Measurements from ENCODE around the gene CHMP3. TPM values are rescaled to one million over a fixed set of nuclear protein-coding genes. Genes with fewer than 3 reads are reported as not detected.

Gene CHMP3
- total RNA-seq, 4 donors from 2014 or later = 86.8 to 124 (median 108) TPM

DNA sequence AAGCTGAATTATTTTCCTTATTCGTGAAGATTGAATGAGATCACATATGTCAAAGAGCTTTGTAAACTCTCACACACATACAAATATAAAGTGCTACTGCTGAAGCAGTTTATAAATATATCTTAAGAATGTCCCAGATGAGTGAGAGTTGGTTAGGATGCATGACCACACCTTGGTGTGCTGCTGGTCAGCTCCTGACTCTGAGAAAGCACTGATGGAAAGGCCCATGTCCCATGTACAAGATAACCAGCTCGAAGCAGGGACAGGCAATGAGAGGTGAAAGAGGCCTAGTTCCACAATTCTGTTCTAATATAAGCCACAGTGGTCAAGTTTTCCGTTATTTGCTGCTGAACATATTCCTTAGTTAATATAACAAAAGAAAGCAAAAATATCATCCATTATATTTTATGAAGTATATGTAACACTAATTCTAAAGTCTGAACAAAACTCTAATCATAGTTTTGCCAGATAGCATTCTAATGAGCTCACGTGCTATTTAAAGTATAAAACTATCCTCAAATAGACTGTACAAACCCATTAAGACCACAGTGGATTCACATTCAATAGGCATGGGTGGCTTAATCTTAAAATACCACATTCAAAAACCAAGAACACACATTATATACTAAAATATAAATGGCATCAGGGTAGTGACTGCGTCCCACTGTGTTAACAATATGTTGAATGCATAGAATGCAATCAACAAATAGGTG, 49.1 kb downstream of the CHMP3 start:
- peaks cover 3 to 8% of the 10 kb centered on the region in 2 donors for H3K36me3 ChIP-seq

DNA sequence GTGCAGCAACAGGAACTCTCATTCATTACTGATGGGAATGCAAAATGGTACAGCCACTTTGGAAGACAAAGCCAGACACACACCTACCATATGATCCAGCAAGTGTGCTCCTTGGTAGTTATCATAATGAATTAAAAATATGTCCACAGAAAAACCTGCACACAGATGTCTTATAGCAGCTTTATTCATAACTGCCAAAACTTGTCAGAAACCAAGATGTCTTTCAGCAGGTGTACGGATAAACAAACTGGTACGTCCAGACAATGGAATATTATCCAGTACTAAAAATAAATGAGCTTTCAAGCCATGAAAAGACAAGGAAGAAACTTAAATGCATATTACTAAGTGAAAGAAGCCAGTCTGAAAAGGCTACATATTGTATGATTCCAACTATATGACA, 50.4 kb downstream of the CHMP3 start:
- Histone ChIP-seq H3K36me3 (peaks cover 13% of the 10 kb centered on the region in 2 donors), H3K9me3 (no peaks in the 10 kb centered on the region), H3K4me3 (replicated peaks in 1 of 3) (no peak overlapping the region), H3K27me3 (no peaks in the 10 kb centered on the region), H3K4me1 (peaks cover 0 to 3% of the 10 kb centered on the region in 2 donors), H3K27ac (no peak overlapping the region)
- intact Hi-C loops (cut with DNase I) = no loop called here
- no peak for DNase-seq
- 92% methylated on average over 2 of the region's 2 CpGs for WGBS, 2 donors
- TF ChIP-seq, protein P1, sequence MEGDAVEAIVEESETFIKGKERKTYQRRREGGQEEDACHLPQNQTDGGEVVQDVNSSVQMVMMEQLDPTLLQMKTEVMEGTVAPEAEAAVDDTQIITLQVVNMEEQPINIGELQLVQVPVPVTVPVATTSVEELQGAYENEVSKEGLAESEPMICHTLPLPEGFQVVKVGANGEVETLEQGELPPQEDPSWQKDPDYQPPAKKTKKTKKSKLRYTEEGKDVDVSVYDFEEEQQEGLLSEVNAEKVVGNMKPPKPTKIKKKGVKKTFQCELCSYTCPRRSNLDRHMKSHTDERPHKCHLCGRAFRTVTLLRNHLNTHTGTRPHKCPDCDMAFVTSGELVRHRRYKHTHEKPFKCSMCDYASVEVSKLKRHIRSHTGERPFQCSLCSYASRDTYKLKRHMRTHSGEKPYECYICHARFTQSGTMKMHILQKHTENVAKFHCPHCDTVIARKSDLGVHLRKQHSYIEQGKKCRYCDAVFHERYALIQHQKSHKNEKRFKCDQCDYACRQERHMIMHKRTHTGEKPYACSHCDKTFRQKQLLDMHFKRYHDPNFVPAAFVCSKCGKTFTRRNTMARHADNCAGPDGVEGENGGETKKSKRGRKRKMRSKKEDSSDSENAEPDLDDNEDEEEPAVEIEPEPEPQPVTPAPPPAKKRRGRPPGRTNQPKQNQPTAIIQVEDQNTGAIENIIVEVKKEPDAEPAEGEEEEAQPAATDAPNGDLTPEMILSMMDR (IDR thresholded peaks at IDR 0.05) = no peak
- no peak for TF ChIP-seq POLR2A (IDR thresholded peaks at IDR 0.05)

More for the DNA sequence above, 49.1 kb downstream of the CHMP3 start:
- intact Hi-C loops (cut with DNase I) = no loop called here
- WGBS, 2 donors = 75 to 93% methylated on average over 5 of the region's 5 CpGs
- no peak for DNase-seq
- H3K4me3 ChIP-seq (replicated peaks in 1 of 3) = no peak overlapping the region
- no peaks in the 10 kb centered on the region for H3K27me3 ChIP-seq
- TF ChIP-seq POLR2A (IDR thresholded peaks at IDR 0.05) = no peak
- TF ChIP-seq, protein P1 (IDR thresholded peaks at IDR 0.05) = no peak
- H3K4me1 ChIP-seq = peaks cover 0 to 3% of the 10 kb centered on the region in 2 donors
- H3K9me3 ChIP-seq = no peaks in the 10 kb centered on the region
- no peak overlapping the region for H3K27ac ChIP-seq

DNA sequence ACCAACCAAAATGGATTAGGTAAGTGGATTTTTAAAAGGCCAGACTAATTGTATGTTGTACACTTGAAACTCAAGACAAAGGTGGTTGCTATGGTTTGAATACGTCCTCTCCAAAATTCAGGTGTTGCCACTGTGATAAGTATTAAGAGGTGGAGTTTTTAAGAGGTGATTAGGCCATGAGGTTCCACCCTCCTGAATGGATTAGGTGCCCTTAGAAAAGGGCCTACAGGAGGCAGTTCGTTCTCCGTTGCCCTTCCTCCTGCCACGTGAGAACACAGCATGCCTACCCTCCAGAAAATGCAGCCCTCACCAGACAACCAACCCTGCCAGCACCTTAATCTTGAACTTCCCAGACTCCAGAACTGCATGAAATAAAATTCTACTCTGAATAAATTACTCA, 51.2 kb downstream of the CHMP3 start:
- H3K36me3 ChIP-seq = peaks cover 13 to 20% of the 10 kb centered on the region in 2 donors
- no peak overlapping the region for H3K4me3 ChIP-seq (replicated peaks in 1 of 3)
- no peak overlapping the region for H3K27ac ChIP-seq
- intact Hi-C loops (cut with DNase I) = no loop called here
- no peak for DNase-seq
- no peaks in the 10 kb centered on the region for H3K9me3 ChIP-seq
- 88 to 89% methylated on average over 4 of the region's 4 CpGs for WGBS, 2 donors
- no peaks in the 10 kb centered on the region for H3K27me3 ChIP-seq
- peaks cover 0 to 3% of the 10 kb centered on the region in 2 donors for H3K4me1 ChIP-seq
- no peak for TF ChIP-seq POLR2A (IDR thresholded peaks at IDR 0.05)
- TF ChIP-seq, protein P1 (IDR thresholded peaks at IDR 0.05) = no peak

DNA sequence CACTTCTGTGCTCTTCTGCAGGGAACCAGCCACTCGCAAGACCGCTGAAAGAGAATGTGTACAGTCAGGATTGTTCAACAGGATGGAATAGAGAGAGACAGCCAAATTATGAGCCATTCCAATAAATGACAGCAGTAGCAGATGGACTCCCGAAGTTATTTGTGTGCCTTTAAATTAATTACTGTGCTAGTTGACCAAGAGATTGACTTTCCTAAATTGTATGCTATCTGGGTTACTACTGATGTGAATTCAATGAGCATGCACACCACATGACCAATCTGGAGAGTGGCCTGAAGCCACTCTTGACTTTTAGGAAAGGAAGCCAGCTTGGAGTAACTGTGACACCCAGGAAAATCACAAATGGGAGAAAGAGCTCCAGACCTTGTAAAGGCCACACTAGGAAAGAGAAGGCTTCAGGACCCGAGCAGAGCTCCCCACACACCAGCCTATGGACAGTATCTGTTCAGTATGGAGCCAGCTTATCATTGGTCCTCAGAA, 52.8 kb downstream of the CHMP3 start:
- 95 to 100% methylated on average over 4 of the region's 4 CpGs for WGBS, 2 donors
- TF ChIP-seq POLR2A (IDR thresholded peaks at IDR 0.05) = no peak
- TF ChIP-seq, protein P1 (IDR thresholded peaks at IDR 0.05) = no peak
- no peaks in the 10 kb centered on the region for H3K9me3 ChIP-seq
- intact Hi-C loops (cut with DNase I) = no loop called here
- no peaks in the 10 kb centered on the region for H3K27me3 ChIP-seq
- H3K4me3 ChIP-seq (replicated peaks in 1 of 3) = no peak overlapping the region
- H3K4me1 ChIP-seq = peaks cover 0 to 3% of the 10 kb centered on the region in 2 donors
- H3K27ac ChIP-seq = no peak overlapping the region
- peaks cover 13 to 26% of the 10 kb centered on the region in 2 donors for H3K36me3 ChIP-seq
- no peak for DNase-seq

DNA sequence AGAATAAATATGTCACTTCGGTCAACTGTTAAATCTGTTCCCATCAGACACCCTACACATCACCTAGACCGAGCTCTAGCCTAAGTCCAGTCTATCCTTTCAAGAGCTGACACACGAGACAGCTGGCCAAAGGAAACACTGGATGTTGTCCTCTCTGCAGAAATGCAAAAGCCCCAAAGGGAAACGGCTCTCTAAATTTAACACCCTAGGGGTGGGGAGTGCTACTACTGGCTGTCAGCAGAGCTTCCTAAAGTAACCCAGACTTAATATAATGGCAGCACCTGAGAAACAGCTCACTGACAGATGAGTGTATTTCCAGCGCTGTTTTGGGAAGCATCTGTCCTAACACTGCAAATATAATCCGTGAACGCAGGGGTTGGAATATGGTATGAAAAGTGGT, 55.6 kb downstream of the CHMP3 start:
- H3K36me3 ChIP-seq = peaks cover 13 to 43% of the 10 kb centered on the region in 2 donors
- H3K27me3 ChIP-seq = no peaks in the 10 kb centered on the region
- TF ChIP-seq, protein P1 (IDR thresholded peaks at IDR 0.05) = no peak
- no peak for TF ChIP-seq POLR2A (IDR thresholded peaks at IDR 0.05)
- no peaks in the 10 kb centered on the region for H3K9me3 ChIP-seq
- peaks cover 0 to 3% of the 10 kb centered on the region in 2 donors for H3K4me1 ChIP-seq
- H3K27ac ChIP-seq = no peak overlapping the region
- intact Hi-C loops (cut with DNase I) = no loop called here
- H3K4me3 ChIP-seq (replicated peaks in 1 of 3) = no peak overlapping the region
- 88 to 96% methylated on average over 7 of the region's 7 CpGs for WGBS, 2 donors
- no peak for DNase-seq
